H1 (cell line): ENCODE measurements around the gene RHBDD1. TPM values are rescaled to one million over a fixed set of nuclear protein-coding genes. Genes with fewer than 3 reads are reported as not detected.

ENCODE experiments used
- JUN ChIP-seq: IDR thresholded peaks from 2 replicates; pipeline ENCODE4 v1.6.1; 2011; ENCODE audit warnings: low read depth, mild to moderate bottlenecking, improper control_type of control experiment, low read length
- polyA plus RNA-seq, 7 experiments: library from polyadenylated mRNA; depleted of rRNA in 3 of 7; stranded (reverse) in 5 of 7; unstranded in 2 of 7; fragments of >200 nt in 5 of 7; fragments of 200-250 nt in 2 of 7; gene quantifications; 1 replicate in 5 of 7; 2 replicates in 1 of 7; 4 replicates in 1 of 7; pipeline versions ENCODE4 v1.2.1 to v1.2.3, GENCODE V29; 2011 to 2013; ENCODE audit warnings: missing spikeins in 2 of 7, mixed read lengths in 2 of 7
- small RNA-seq: library from polyadenylated mRNA; stranded (forward); fragments of <200 nt; extraction: miRNeasy Mini kit (QIAGEN cat#:217004); gene quantifications from one replicate; pipeline ENCODE3, GENCODE V24; 2013; ENCODE audit not compliant: insufficient read depth
- total RNA-seq: library from RNA; stranded (reverse); fragmentation: NEBNext Ultra II Directional; extraction: Animal tissue kit (Norgen Biotek cat#: 25700); gene quantifications from 2 replicates; pipeline ENCODE4 v1.2.1, GENCODE V29; 2021

RHBDD1 gene
- total and polyA plus RNA-seq, 2 of the 8 experiments (the other 6 are each of a cell fraction or from before 2014, with no cell fraction given): 10.5 to 23.1 TPM

DNA sequence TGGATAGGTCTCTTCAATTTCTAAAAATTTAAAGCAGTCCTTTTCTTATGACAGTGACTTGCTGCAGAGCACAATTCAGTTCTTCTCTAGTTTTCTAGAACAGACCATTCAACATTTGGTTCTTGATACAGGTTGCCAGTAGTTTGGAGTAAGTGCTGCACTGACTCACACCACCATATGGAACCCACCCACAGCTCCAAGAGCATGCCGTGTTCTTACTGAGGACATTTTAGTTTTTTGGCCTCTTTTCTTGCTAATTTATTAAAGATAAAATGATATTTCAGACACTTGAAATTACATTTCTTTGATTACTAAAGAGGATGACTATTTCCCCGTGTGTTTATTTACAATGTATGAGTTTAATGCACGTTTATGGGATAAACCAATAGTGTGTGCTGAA, 208.1 kb downstream of the RHBDD1 start (continued):
- TF ChIP-seq JUN: no peak

Small RNA genes within 50 kb of the gene (small RNA-seq; reads per million reads assigned to genes)
- not detected for gene RF00554

Other genes starting within 250 kb of the RHBDD1 start
- 24.9 and 26.9 TPM in 2 replicates for gene IRS1, start 36.2 kb upstream of the RHBDD1 start, total RNA-seq
- gene IRS1, start 36.2 kb upstream of the RHBDD1 start, polyA plus RNA-seq (2011; rRNA removed): 9.1 and 12.0 TPM in 2 replicates